NB4 (cell line): ENCODE data around the gene HNF1B.

Experiments
- CTCF ChIP-seq: IDR thresholded peaks from one replicate; pipeline ENCODE4 v1.5.1; 2012; ENCODE audit warnings: low read depth, low read length
- MYC ChIP-seq: IDR thresholded peaks from 2 replicates; pipeline ENCODE4 v1.6.1; 2011; ENCODE audit warnings: low read depth, low read length
- POLR2A ChIP-seq: IDR thresholded peaks from 2 replicates; pipeline ENCODE4 v1.6.1; 2011; ENCODE audit warnings: mild to moderate bottlenecking; ENCODE audit not compliant: insufficient read length; ENCODE audit errors: extremely low read depth
- TF ChIP-seq, protein P1 (sequence below): IDR thresholded peaks from 2 replicates; pipeline ENCODE4 v1.6.1; 2011; ENCODE audit warnings: low read depth, low read length

- TF ChIP-seq POLR2A (no peak), CTCF (no peak), MYC (no peak)
- TF ChIP-seq, protein P1, sequence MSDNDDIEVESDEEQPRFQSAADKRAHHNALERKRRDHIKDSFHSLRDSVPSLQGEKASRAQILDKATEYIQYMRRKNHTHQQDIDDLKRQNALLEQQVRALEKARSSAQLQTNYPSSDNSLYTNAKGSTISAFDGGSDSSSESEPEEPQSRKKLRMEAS, result no peak
Measured at GRCh38 chr17:37673386-37673785, 71.5 kb downstream of the HNF1B start.
